HEK293T (cell line): ENCODE data around the gene OR52M1.

Experiments used
- CTCF ChIA-PET: fragments of 350-600 bp; formaldehyde crosslinking; extraction: SDS; loops from one replicate; lab custom pipeline; 2021; ENCODE audit warnings: antibody characterized with exemption, inconsistent platforms; lab: Yijun Ruan, JAX
- POLR2A ChIA-PET: fragments of 350-600 bp; formaldehyde crosslinking; extraction: SDS; loops from one replicate; lab custom pipeline; 2020; ENCODE audit warnings: antibody characterized with exemption, inconsistent platforms; lab: Yijun Ruan, JAX
- DNase-seq: peaks from one replicate; pipeline ENCODE4 v3.0.0; 2012; ENCODE audit warnings: mixed read lengths; ENCODE audit errors: extremely low spot score
- ARNT ChIP-seq: fragments of 450-650 bp; IDR thresholded peaks from 2 replicates; pipeline ENCODE4 v1.6.1; 2017; ENCODE audit warnings: mild to moderate bottlenecking
- BHLHE40 ChIP-seq: fragments of 450-650 bp; IDR thresholded peaks from 2 replicates; pipeline ENCODE4 v1.6.1; 2016; ENCODE audit warnings: mild to moderate bottlenecking, moderate library complexity, borderline replicate concordance
- CTBP1 ChIP-seq: fragments of 450-650 bp; IDR thresholded peaks from 2 replicates; pipeline ENCODE4 v1.6.1; 2016; ENCODE audit warnings: borderline replicate concordance
- ELF4 ChIP-seq: fragments of 450-650 bp; IDR thresholded peaks from 2 replicates; pipeline ENCODE4 v1.6.1; 2017; ENCODE audit warnings: antibody characterized with exemption
- FOXA1 ChIP-seq: fragments of 450-650 bp; IDR thresholded peaks from 2 replicates; pipeline ENCODE4 v1.6.1; 2016; ENCODE audit warnings: mild to moderate bottlenecking
- FOXK2 ChIP-seq: fragments of 450-650 bp; IDR thresholded peaks from 2 replicates; pipeline ENCODE4 v1.6.1; 2016; ENCODE audit warnings: mild to moderate bottlenecking
- FOXM1 ChIP-seq: fragments of 450-650 bp; IDR thresholded peaks from 2 replicates; pipeline ENCODE4 v1.6.1; 2017; ENCODE audit warnings: mild to moderate bottlenecking, borderline replicate concordance
- HDGF ChIP-seq: fragments of 450-650 bp; IDR thresholded peaks from 2 replicates; pipeline ENCODE4 v1.6.1; 2017; ENCODE audit warnings: antibody characterized with exemption, borderline replicate concordance
- L3MBTL2 ChIP-seq: fragments of 450-650 bp; conservative IDR thresholded peaks from 2 replicates; pipeline ENCODE4 v1.6.1; 2016; ENCODE audit warnings: mild to moderate bottlenecking
- LEF1 ChIP-seq: fragments of 450-650 bp; IDR thresholded peaks from 2 replicates; pipeline ENCODE4 v1.6.1; 2017; ENCODE audit warnings: mild to moderate bottlenecking, borderline replicate concordance
- NFRKB ChIP-seq: fragments of 450-650 bp; IDR thresholded peaks from 2 replicates; pipeline ENCODE4 v1.6.1; 2016; ENCODE audit warnings: mild to moderate bottlenecking, moderate library complexity
- SP1 ChIP-seq: fragments of 450-650 bp; IDR thresholded peaks from 2 replicates; pipeline ENCODE4 v1.6.1; 2017
- SUZ12 ChIP-seq: fragments of 450-650 bp; IDR thresholded peaks from 2 replicates; pipeline ENCODE4 v1.6.1; 2016; ENCODE audit warnings: mild to moderate bottlenecking
- TARDBP ChIP-seq: fragments of 450-650 bp; IDR thresholded peaks from 2 replicates; pipeline ENCODE4 v1.6.1; 2016
- ZNF384 ChIP-seq: fragments of 450-650 bp; IDR thresholded peaks from 2 replicates; pipeline ENCODE4 v1.6.1; 2016
- TF ChIP-seq, protein P1 (sequence below): fragments of 450-650 bp; IDR thresholded peaks from 2 replicates; pipeline ENCODE4 v1.6.1; 2016

OR52M1 gene

DNA sequence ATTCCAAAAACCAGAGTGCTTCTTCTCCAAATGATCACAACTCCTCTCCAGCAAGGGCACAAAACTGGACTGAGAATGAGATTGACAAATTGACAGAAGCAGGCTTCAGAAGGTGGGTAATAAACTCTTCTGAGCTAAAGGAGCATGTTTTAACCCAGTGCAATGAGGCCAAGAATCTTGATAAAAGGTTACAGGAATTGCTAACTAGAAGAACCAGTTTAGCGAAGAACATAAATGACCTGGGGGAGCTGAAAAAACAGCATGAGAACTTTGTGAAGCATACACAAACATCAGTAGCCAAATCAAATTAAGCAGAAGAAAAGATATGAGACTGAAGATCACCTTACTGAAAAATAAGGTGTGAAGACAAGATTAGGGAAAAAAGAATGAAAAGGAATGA lies 15.5 kb downstream of the OR52M1 start:
- no peak for DNase-seq
- ChIA-PET POLR2A (no interaction called here), CTCF (no interaction called here)
- TF ChIP-seq BHLHE40 (no peak), ELF4 (no peak), FOXA1 (no peak)

DNA sequence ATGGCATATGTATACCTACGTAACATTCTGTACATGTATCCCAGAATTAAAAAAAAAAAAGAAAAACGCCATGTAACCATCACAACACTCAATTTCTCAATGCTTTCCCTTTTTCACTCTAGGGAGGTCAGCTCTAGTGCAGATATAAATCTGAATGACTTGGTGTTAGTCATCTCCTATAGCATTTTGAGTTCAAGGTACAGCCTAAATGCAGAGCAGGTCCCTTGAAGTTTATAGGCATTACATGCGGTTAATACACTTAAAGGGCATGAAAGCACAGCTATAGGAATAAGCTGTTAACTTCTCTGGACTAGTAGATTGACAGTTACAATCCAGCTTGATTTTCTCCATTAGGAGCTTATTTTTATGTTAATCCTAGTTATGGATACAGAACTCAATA lies 20.4 kb downstream of the OR52M1 start:
- POLR2A ChIA-PET, result no interaction called here
- CTCF ChIA-PET, result no interaction called here
- no peak for TF ChIP-seq FOXA1
- TF ChIP-seq TARDBP, result no peak
- TF ChIP-seq SP1, result no peak
- TF ChIP-seq ZNF384, result no peak
- TF ChIP-seq ELF4, result no peak
- TF ChIP-seq CTBP1, result no peak
- no peak for TF ChIP-seq FOXM1
- TF ChIP-seq LEF1, result no peak
- no peak for TF ChIP-seq L3MBTL2
- TF ChIP-seq SUZ12, result no peak
- TF ChIP-seq HDGF, result no peak
- no peak for TF ChIP-seq FOXK2
- TF ChIP-seq BHLHE40, result no peak
- no peak for TF ChIP-seq NFRKB
- DNase-seq, result no peak

DNA sequence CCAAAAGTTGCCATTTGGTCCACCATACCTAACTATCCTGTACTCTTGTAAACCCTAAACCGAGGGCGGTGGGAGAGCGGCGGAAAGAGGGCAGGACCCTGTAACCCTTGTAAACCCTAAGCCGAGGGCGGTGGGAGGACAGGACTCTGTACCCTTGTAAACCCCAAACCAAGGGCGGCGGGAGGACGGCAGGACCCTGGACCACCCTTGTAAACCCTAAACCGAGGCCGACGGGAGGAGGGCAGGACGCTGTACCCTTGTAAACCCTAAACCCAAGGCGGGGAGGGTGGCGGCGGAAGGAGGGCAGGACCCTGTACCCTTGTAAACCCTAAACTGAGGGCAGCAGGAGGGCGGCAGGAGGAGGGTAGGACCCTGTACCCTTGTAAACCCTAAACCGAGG lies 24.1 kb downstream of the OR52M1 start:
- TF ChIP-seq FOXA1, result no peak
- TF ChIP-seq TARDBP, result no peak
- TF ChIP-seq ELF4, result no peak
- TF ChIP-seq, protein P1, sequence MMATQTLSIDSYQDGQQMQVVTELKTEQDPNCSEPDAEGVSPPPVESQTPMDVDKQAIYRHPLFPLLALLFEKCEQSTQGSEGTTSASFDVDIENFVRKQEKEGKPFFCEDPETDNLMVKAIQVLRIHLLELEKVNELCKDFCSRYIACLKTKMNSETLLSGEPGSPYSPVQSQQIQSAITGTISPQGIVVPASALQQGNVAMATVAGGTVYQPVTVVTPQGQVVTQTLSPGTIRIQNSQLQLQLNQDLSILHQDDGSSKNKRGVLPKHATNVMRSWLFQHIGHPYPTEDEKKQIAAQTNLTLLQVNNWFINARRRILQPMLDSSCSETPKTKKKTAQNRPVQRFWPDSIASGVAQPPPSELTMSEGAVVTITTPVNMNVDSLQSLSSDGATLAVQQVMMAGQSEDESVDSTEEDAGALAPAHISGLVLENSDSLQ, result no peak
- TF ChIP-seq LEF1, result no peak
- no peak for TF ChIP-seq SP1
- no peak for TF ChIP-seq HDGF
- TF ChIP-seq L3MBTL2, result no peak
- no peak for TF ChIP-seq BHLHE40
- TF ChIP-seq FOXM1, result no peak
- no peak for TF ChIP-seq NFRKB
- no peak for TF ChIP-seq ARNT
- no peak for TF ChIP-seq SUZ12
- ChIA-PET CTCF (interaction anchor here (0.7 kb wide), 1 partner anchor 155 kb away, joined by 3 read pairs; no protein-coding TSS in a partner anchor), POLR2A (no interaction called here)
- no peak for DNase-seq

DNA sequence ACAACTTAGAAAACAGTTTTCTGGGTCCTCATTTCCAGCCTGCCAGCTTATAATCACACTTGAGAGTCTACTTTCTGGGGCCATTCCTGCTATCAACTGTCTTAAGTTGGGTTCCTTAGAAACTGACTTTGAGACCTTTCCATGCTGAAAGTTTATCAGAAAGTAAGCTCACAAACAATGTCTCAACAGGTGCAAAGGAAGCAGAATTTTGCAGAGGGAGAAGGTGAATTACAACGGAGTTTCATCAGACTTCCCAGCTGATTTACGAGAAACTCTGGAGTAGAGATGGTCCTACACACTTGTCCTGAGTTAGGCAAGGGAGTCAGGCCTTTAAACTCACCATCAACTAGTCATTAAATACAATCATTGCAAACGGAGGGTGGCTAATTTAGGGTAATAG lies 31.9 kb downstream of the OR52M1 start:
- no peak for DNase-seq
- CTCF ChIA-PET, result no interaction called here
- TF ChIP-seq FOXK2 (no peak), CTBP1 (no peak), L3MBTL2 (no peak), FOXA1 (no peak), TARDBP (no peak), ELF4 (no peak), LEF1 (no peak), FOXM1 (no peak), BHLHE40 (no peak), NFRKB (no peak), ARNT (no peak), HDGF (no peak), SP1 (no peak), ZNF384 (no peak), SUZ12 (no peak)
- TF ChIP-seq, protein P1, result no peak
- POLR2A ChIA-PET, result no interaction called here

DNA sequence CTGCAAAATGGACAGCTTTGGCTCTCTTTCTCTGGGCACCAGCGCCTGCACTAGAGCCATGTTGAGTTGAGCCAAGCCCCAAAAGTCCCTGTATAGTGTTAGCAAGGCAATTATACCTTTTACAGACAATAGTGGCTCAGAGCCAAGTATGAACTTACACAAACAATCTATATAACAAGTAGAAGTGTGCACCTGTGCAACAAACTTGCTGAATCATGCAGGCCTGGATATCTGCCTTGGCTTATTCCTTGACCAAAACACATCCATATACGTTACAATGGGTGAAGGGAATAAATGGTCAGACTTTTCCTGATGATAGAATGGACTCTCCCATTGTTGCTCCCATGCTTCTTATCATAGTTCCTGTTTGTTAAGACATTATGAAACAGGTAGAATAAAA lies 32.8 kb downstream of the OR52M1 start:
- no peak for DNase-seq
- CTCF ChIA-PET, result interaction anchor here (0.6 kb wide), 1 partner anchor 86 kb away, joined by 6 read pairs; no protein-coding TSS in a partner anchor
- POLR2A ChIA-PET, result no interaction called here
- no peak for TF ChIP-seq ARNT
- no peak for TF ChIP-seq SUZ12

DNA sequence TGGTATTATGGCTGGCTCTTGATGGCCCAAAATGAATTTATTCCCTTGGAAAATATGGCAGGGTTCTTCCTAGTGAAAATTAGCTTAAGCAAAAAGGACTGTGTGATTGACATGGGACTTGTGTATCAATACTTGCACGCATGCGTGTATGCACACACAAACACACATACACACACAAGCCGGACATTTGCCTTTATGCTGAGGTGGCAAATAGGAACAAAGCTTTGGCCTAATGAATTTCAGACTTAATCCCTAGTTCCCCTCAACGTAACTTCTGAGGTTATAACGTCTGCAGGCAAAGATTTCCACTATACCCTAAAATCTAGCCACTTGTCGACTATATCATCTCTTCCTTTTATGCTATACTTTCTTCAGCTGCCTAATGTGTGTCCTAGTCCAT lies 33.6 kb downstream of the OR52M1 start:
- POLR2A ChIA-PET, result no interaction called here
- CTCF ChIA-PET, result no interaction called here
- DNase-seq, result no peak
- TF ChIP-seq LEF1, result no peak
- no peak for TF ChIP-seq TARDBP
- TF ChIP-seq FOXK2, result no peak
- TF ChIP-seq ELF4, result no peak
- TF ChIP-seq SUZ12, result no peak
- no peak for TF ChIP-seq BHLHE40
- TF ChIP-seq L3MBTL2, result no peak
- TF ChIP-seq CTBP1, result no peak
- TF ChIP-seq FOXM1, result no peak
- TF ChIP-seq ZNF384, result no peak
- TF ChIP-seq NFRKB, result no peak
- no peak for TF ChIP-seq HDGF
- no peak for TF ChIP-seq SP1
- no peak for TF ChIP-seq FOXA1
- TF ChIP-seq ARNT, result no peak

DNA sequence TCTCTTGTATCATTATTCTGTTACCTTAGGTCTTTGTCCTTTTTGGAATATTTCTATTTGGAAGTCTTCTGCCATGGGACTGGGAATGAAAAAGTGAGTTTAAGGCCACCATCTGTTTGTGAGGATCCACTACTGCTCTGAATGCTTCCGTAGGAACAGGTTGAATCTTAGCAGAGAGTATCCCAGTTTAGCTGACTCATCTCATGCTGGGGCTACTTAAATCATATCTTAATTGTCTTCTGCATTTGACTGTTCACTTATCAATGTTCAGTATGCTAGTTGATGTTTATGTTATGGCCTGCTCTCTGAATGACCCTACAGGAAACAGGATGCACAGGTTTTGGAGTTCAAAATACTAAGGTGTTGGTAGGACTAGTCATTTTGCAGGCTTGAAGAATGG lies 35.1 kb downstream of the OR52M1 start:
- TF ChIP-seq ARNT, result no peak
- DNase-seq, result no peak
- ChIA-PET POLR2A (no interaction called here), CTCF (no interaction called here)
